H1 (cell line): ENCODE measurements around the gene THUMPD2. TPM values are rescaled to one million over a fixed set of nuclear protein-coding genes. Genes with fewer than 3 reads are reported as not detected.

Source experiments
- CTCF ChIA-PET: fragments of 300-600 bp; sonication (Branson Sonifier 250); formaldehyde crosslinking; loops from one replicate; lab custom pipeline; 2021; ENCODE audit not compliant: partially characterized antibody; lab: Charles Lee
- POLR2A ChIA-PET: fragments of 300-600 bp; sonication (Branson Sonifier 250); formaldehyde crosslinking; loops from one replicate; lab custom pipeline; 2021; ENCODE audit warnings: inconsistent platforms; ENCODE audit not compliant: partially characterized antibody; lab: Charles Lee
- DNase-seq, 2 experiments: peaks; one replicate each; pipeline versions ENCODE4 v3.0.0 to v3.0.0-alpha.2; 2010 to 2022; ENCODE audit warnings: low spot score in 2 of 2, low read depth in 1 of 2, mixed read lengths in 1 of 2
- FAIRE-seq: peaks from 2 replicates; lab custom pipeline; 2011; peaks lifted over from hg19 to GRCh38; lab: Jason Lieb, UNC
- H2AFZ ChIP-seq: 2 replicates; pipeline ENCODE4 v1.8.1; 2012; ENCODE audit warnings: low read length, inconsistent platforms
- H2AK5ac ChIP-seq: 2 replicates; pipeline ENCODE4 v1.6.1; 2013; ENCODE audit warnings: low read depth, low read length
- H2BK120ac ChIP-seq: replicated peaks from 2 replicates; pipeline ENCODE3; 2013; ENCODE audit warnings: low read depth, low read length, inconsistent platforms
- H2BK12ac ChIP-seq: 2 replicates; pipeline ENCODE4 v1.6.1; 2013; ENCODE audit warnings: low read depth, low read length
- H2BK15ac ChIP-seq: 2 replicates; pipeline ENCODE4 v1.6.1; 2013; ENCODE audit warnings: low read length
- H2BK20ac ChIP-seq: 2 replicates; pipeline ENCODE4 v1.6.1; 2013; ENCODE audit warnings: low read length
- H2BK5ac ChIP-seq: 2 replicates; pipeline ENCODE4 v1.6.1; 2013; ENCODE audit warnings: low read depth, low read length
- H3K14ac ChIP-seq: 2 replicates; pipeline ENCODE4 v1.6.1; 2013; ENCODE audit warnings: inconsistent platforms; ENCODE audit not compliant: insufficient read length
- H3K18ac ChIP-seq: 2 replicates; pipeline ENCODE4 v1.6.1; 2013; ENCODE audit warnings: low read length; ENCODE audit errors: extremely low read depth
- H3K23ac ChIP-seq: 2 replicates; pipeline ENCODE4 v1.6.1; 2013; ENCODE audit warnings: inconsistent platforms; ENCODE audit not compliant: insufficient read length
- H3K23me2 ChIP-seq: 2 replicates; pipeline ENCODE4 v1.6.1; 2013; ENCODE audit warnings: low read depth, low read length
- H3K27ac ChIP-seq: 2 replicates; pipeline ENCODE4 v1.6.1; 2011; ENCODE audit warnings: low read depth, low read length, inconsistent platforms
- H3K27me3 ChIP-seq, 4 experiments: replicated peaks in 1 of 4; 1 replicate in 1 of 4; 2 replicates in 3 of 4; pipeline versions ENCODE4 v1.6.1 to v1.8.1; 2011 to 2013; ENCODE audit warnings: low read length in 3 of 4, mild to moderate bottlenecking in 3 of 4, inconsistent platforms in 2 of 4, mixed read lengths in 2 of 4, moderate library complexity in 1 of 4; ENCODE audit not compliant: control insufficient read depth in 3 of 4, insufficient read depth in 3 of 4; ENCODE audit errors: extremely low read depth in 1 of 4
- H3K36me3 ChIP-seq, 4 experiments: 2 replicates each; pipeline versions ENCODE4 v1.6.1 to v1.8.1; 2011 to 2013; ENCODE audit warnings: mild to moderate bottlenecking in 4 of 4, low read length in 3 of 4, moderate library complexity in 2 of 4, control low read depth in 1 of 4, inconsistent platforms in 1 of 4; ENCODE audit not compliant: insufficient read depth in 4 of 4, control insufficient read depth in 2 of 4
- H3K4ac ChIP-seq: replicated peaks from 2 replicates; pipeline ENCODE3; 2013; ENCODE audit warnings: low read length, low read depth, mixed read lengths, inconsistent platforms; ENCODE audit not compliant: insufficient read length
- H3K4me1 ChIP-seq, 4 experiments: replicated peaks in 1 of 4; 1 replicate in 1 of 4; 2 replicates in 3 of 4; pipeline versions ENCODE4 v1.6.1 to v1.8.1; 2011 to 2013; ENCODE audit warnings: low read length in 3 of 4, inconsistent platforms in 2 of 4, mixed read lengths in 1 of 4; ENCODE audit not compliant: insufficient read depth in 4 of 4, control insufficient read depth in 3 of 4
- H3K4me2 ChIP-seq, 2 experiments: 2 replicates each; pipeline versions ENCODE4 v1.6.1 to v1.8.1; 2011 to 2013; ENCODE audit warnings: low read depth in 2 of 2, low read length in 2 of 2, control low read depth in 1 of 2, inconsistent platforms in 1 of 2, mild to moderate bottlenecking in 1 of 2; ENCODE audit not compliant: insufficient read depth in 1 of 2
- H3K4me3 ChIP-seq, 4 experiments: fragments of 200-600, 300-600 bp in 1 of 4; sonication (generic), shearing (Covaris generic), sonication (Bioruptor Twin) in 1 of 4; 2 replicates each; pipeline versions ENCODE4 v1.5.1 to v1.8.1; 2011 to 2016; ENCODE audit warnings: low read length in 4 of 4, low read depth in 3 of 4, control low read depth in 2 of 4, inconsistent platforms in 2 of 4, mild to moderate bottlenecking in 2 of 4, mixed read lengths in 1 of 4, moderate library complexity in 1 of 4; ENCODE audit not compliant: insufficient read depth in 2 of 4; ENCODE audit errors: extremely low read depth in 1 of 4
- H3K56ac ChIP-seq: replicated peaks from 2 replicates; pipeline ENCODE3; 2013; ENCODE audit warnings: low read depth, mild to moderate bottlenecking, mixed read lengths, low read length, inconsistent platforms; ENCODE audit not compliant: insufficient read length
- H3K79me1 ChIP-seq: 2 replicates; pipeline ENCODE4 v1.6.1; 2013; ENCODE audit warnings: low read depth, low read length, control low read depth
- H3K79me2 ChIP-seq, 2 experiments: 2 replicates each; pipeline versions ENCODE4 v1.6.1 to v1.8.1; 2012 to 2013; ENCODE audit warnings: low read length in 2 of 2, mild to moderate bottlenecking in 2 of 2, inconsistent platforms in 1 of 2; ENCODE audit not compliant: insufficient read depth in 2 of 2, control insufficient read depth in 1 of 2
- H3K9ac ChIP-seq, 4 experiments: replicated peaks in 1 of 4; 1 replicate in 1 of 4; 2 replicates in 3 of 4; pipeline versions ENCODE4 v1.6.1 to v1.8.1; 2011 to 2013; ENCODE audit warnings: low read depth in 3 of 4, low read length in 3 of 4, control low read depth in 2 of 4, mild to moderate bottlenecking in 2 of 4, moderate library complexity in 2 of 4, inconsistent platforms in 1 of 4; ENCODE audit errors: extremely low read depth in 1 of 4
- H3K9me3 ChIP-seq, 2 experiments: 2 replicates each; pipeline versions ENCODE4 v1.6.1 to v1.8.1; 2012 to 2013; ENCODE audit warnings: mild to moderate bottlenecking in 2 of 2, moderate library complexity in 2 of 2, control low read depth in 1 of 2, inconsistent platforms in 1 of 2, low read depth in 1 of 2, low read length in 1 of 2, mixed read lengths in 1 of 2; ENCODE audit not compliant: insufficient read depth in 2 of 2
- H4K20me1 ChIP-seq, 2 experiments: replicated peaks in 1 of 2; 2 replicates each; pipeline versions ENCODE3 to v1.8.1; 2011 to 2013; ENCODE audit warnings: inconsistent platforms in 2 of 2, low read length in 2 of 2, mild to moderate bottlenecking in 1 of 2; ENCODE audit not compliant: insufficient read depth in 2 of 2, control insufficient read depth in 1 of 2
- H4K5ac ChIP-seq: 2 replicates; pipeline ENCODE4 v1.6.1; 2013; ENCODE audit warnings: low read length, low read depth, mixed read lengths, inconsistent platforms; ENCODE audit not compliant: insufficient read length
- H4K8ac ChIP-seq: 2 replicates; pipeline ENCODE4 v1.8.0; 2013; ENCODE audit warnings: mild to moderate bottlenecking, moderate library complexity, low read length, inconsistent platforms; ENCODE audit not compliant: insufficient read depth; ENCODE audit errors: extremely low read depth
- H4K91ac ChIP-seq: replicated peaks from 2 replicates; pipeline ENCODE3; 2013; ENCODE audit warnings: low read length, mixed read lengths, inconsistent platforms; ENCODE audit not compliant: insufficient read length
- BCL11A ChIP-seq, 2 experiments: IDR thresholded peaks; one replicate each; pipeline ENCODE4 v1.6.1; 2011; ENCODE audit warnings: low read depth in 2 of 2, low read length in 2 of 2, mild to moderate bottlenecking in 2 of 2
- JUN ChIP-seq: IDR thresholded peaks from 2 replicates; pipeline ENCODE4 v1.6.1; 2011; ENCODE audit warnings: low read depth, mild to moderate bottlenecking, improper control_type of control experiment, low read length
- KDM1A ChIP-seq: fragments of 200-600, 300-600 bp; sonication (generic); IDR thresholded peaks from 2 replicates; pipeline ENCODE4 v1.7.1; 2016; ENCODE audit warnings: mild to moderate bottlenecking, low read length, borderline replicate concordance
- KDM5A ChIP-seq: fragments of 200-600 bp; IDR thresholded peaks from 2 replicates; pipeline ENCODE4 v1.7.1; 2012; ENCODE audit warnings: mild to moderate bottlenecking, low read length, inconsistent platforms, mixed read lengths
- SAP30 ChIP-seq: fragments of 300-600 bp; sonication (generic); IDR thresholded peaks from 2 replicates; pipeline ENCODE4 v1.7.1; 2012; ENCODE audit warnings: low read length, moderate library complexity, mild to moderate bottlenecking, inconsistent platforms; ENCODE audit not compliant: insufficient read depth, insufficient replicate concordance
- TCF12 ChIP-seq: IDR thresholded peaks from 2 replicates; pipeline ENCODE4 v1.6.1; 2011; ENCODE audit warnings: low read depth, mild to moderate bottlenecking, low read length
- WGBS, 2 experiments: shearing (Covaris generic) in 1 of 2; methylation state at CpG; one replicate each; pipeline versions ENCODE4 v1.1.6 to v1.1.7; 2013 to 2015; ENCODE audit warnings: low lambda C conversion rate in 2 of 2, mixed read lengths in 2 of 2, inconsistent platforms in 1 of 2, low coverage in 1 of 2, missing lambda C conversion rate in 1 of 2; ENCODE audit not compliant: insufficient replicate concordance in 2 of 2, insufficient coverage in 1 of 2, insufficient read length in 1 of 2; ENCODE audit errors: extremely low coverage in 1 of 2, missing lambda C conversion rate in 1 of 2; 5-methylcytosine and 5-hydroxymethylcytosine counted together
- polyA plus RNA-seq, 7 experiments: library from polyadenylated mRNA; depleted of rRNA in 3 of 7; stranded (reverse) in 5 of 7; unstranded in 2 of 7; fragments of >200 nt in 5 of 7; fragments of 200-250 nt in 2 of 7; gene quantifications; 1 replicate in 5 of 7; 2 replicates in 1 of 7; 4 replicates in 1 of 7; pipeline versions ENCODE4 v1.2.1 to v1.2.3, GENCODE V29; 2011 to 2013; ENCODE audit warnings: missing spikeins in 2 of 7, mixed read lengths in 2 of 7
- total RNA-seq: library from RNA; stranded (reverse); fragmentation: NEBNext Ultra II Directional; extraction: Animal tissue kit (Norgen Biotek cat#: 25700); gene quantifications from 2 replicates; pipeline ENCODE4 v1.2.1, GENCODE V29; 2021

Gene THUMPD2
- total and polyA plus RNA-seq, 2 of the 8 experiments (the other 6 are each of a cell fraction or from before 2014, with no cell fraction given): 8.6 to 17.0 TPM

DNA sequence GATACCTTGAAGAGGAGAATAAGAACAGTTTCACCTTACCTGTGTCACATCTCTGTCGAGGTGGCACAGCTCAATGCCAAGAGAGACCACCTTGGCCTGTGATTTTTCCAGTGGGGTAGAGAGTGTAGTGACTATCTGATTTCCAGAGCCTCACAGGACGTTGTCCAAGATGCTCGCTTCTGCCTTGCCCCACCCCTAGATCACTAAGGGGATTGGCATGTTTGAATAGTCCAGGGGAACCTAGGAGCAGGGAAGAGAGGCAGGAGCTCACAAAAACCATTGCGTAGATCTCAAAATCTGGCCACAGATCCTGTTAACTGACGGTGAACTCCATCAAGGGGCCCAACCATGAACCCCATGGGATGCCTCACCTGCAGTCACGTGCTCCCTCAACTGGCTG is 89.2 kb downstream of the THUMPD2 start:
- no peak overlapping the region for H2BK15ac ChIP-seq
- no peak overlapping the region for H2BK20ac ChIP-seq
- H3K27me3 ChIP-seq: no peaks in the 10 kb centered on the region
- H3K18ac ChIP-seq: no peak overlapping the region
- DNase-seq (no peak), FAIRE-seq (no peak)
- no peaks in the 10 kb centered on the region for H3K79me1 ChIP-seq
- H3K36me3 ChIP-seq: no peaks in the 10 kb centered on the region
- H3K23ac ChIP-seq: no peak overlapping the region
- H3K14ac ChIP-seq: no peak overlapping the region
- H4K8ac ChIP-seq: no peak overlapping the region
- TF ChIP-seq SAP30 (no peak), TCF12 (no peak), BCL11A (IDR thresholded peaks at IDR 0.05; ENCODE audit: low read depth in 2 of 2, low read length in 2 of 2) (no peak), KDM5A (no peak), JUN (no peak), KDM1A (no peak)
- H3K56ac ChIP-seq: no peak overlapping the region
- H2AFZ ChIP-seq: no peak overlapping the region
- no peak overlapping the region for H3K27ac ChIP-seq
- no peak overlapping the region for H3K4ac ChIP-seq
- no peak overlapping the region for H2AK5ac ChIP-seq
- H2BK120ac ChIP-seq: no peak overlapping the region
- no peaks in the 10 kb centered on the region for H3K9me3 ChIP-seq
- no peak overlapping the region for H3K9ac ChIP-seq
- CTCF ChIA-PET: interaction anchor here (0.6 to 1.7 kb wide), 3 partner anchors 9 to 111 kb away, joined by 3 to 5 read pairs (median 3); no protein-coding TSS in a partner anchor
- peaks cover 0 to 6% (median 0%) of the 10 kb centered on the region in 4 experiments; a peak in 2 of 7 replicates for H3K4me1 ChIP-seq
- 95% methylated on average over 6 of the region's 6 CpGs; no CpG with 5 or more reads in 1 of the 2 experiments for WGBS, 2 experiments
- H4K91ac ChIP-seq: no peak overlapping the region
- H2BK5ac ChIP-seq: no peak overlapping the region
- no peak overlapping the region for H4K5ac ChIP-seq
- H4K20me1 ChIP-seq: no peaks in the 10 kb centered on the region
- no peak overlapping the region for H3K4me2 ChIP-seq
- H3K79me2 ChIP-seq: no peaks in the 10 kb centered on the region
- POLR2A ChIA-PET: no interaction called here
- no peak overlapping the region for H2BK12ac ChIP-seq
- H3K4me3 ChIP-seq: no peak overlapping the region
- H3K23me2 ChIP-seq: no peaks in the 10 kb centered on the region
